Adrenal gland (tissue), 12 donors: ENCODE measurements around the gene TUBGCP2. TPM values are rescaled to one million over a fixed set of nuclear protein-coding genes. Genes with fewer than 3 reads are reported as not detected.

Experiments used
- DNase-seq, 7 donors: peaks; one replicate each; pipeline ENCODE4 v3.0.0-alpha.2; 2019 to 2020
- H3K27ac ChIP-seq, 5 donors: fragments of 200-600 bp; sonication (generic) in 4 of 5; 1 replicate in 3 of 5; 2 replicates in 2 of 5; pipeline versions ENCODE4 v1.5.1 to v1.8.0; 2016 to 2020; ENCODE audit warnings: mild to moderate bottlenecking in 1 of 5
- H3K27me3 ChIP-seq: fragments of 200-600 bp; 2 replicates; pipeline ENCODE4 v1.8.0; 2021
- H3K36me3 ChIP-seq, 2 donors: fragments of 200-600 bp; replicated peaks in 1 of 2; 1 replicate in 1 of 2; 2 replicates in 1 of 2; pipeline versions ENCODE4 v1.5.1 to v1.8.0; 2018 to 2022
- H3K4me1 ChIP-seq, 2 donors: fragments of 200-600 bp; replicated peaks in 1 of 2; 1 replicate in 1 of 2; 2 replicates in 1 of 2; pipeline versions ENCODE4 v1.5.1 to v1.8.0; 2018 to 2021
- H3K4me3 ChIP-seq, 4 donors: fragments of 200-600 bp; sonication (generic) in 3 of 4; one replicate each; pipeline ENCODE4 v1.5.1; 2016 to 2018
- H3K9me3 ChIP-seq, 3 donors: fragments of 200-600 bp; sonication (generic) in 1 of 3; replicated peaks in 1 of 3; 1 replicate in 2 of 3; 2 replicates in 1 of 3; pipeline versions ENCODE4 v1.5.1 to v1.8.0; 2016 to 2021
- POLR2A ChIP-seq, 2 donors: fragments of 450-650 bp; IDR thresholded peaks; one replicate each; pipeline ENCODE4 v1.6.1; 2017; ENCODE audit warnings: antibody characterized with exemption in 2 of 2, mild to moderate bottlenecking in 2 of 2, moderate library complexity in 1 of 2
- WGBS, 4 donors: extraction: QIAGEN DNeasy Blood & Tissue Kit in 2 of 4; methylation state at CpG; one replicate each; pipeline versions ENCODE4 v1.1.5 to v1.1.7; 2013 to 2017; 5-methylcytosine and 5-hydroxymethylcytosine counted together
- intact Hi-C, 2 donors: fragments of 100-400 bp; cut with DNase I; formaldehyde crosslinking; loops; one replicate each; pipeline versions ENCODE4 v1.14.1 to v1.15.0; 2022 to 2023
- polyA plus RNA-seq, 3 donors: library from polyadenylated mRNA; stranded (reverse); fragments of 200-250 nt in 2 of 3; fragments of 350-450 nt in 1 of 3; fragmentation: Illumina TruSeq in 1 of 3; extraction: RNeasy Lipid Tissue Mini Kit (QIAGEN cat#74804) in 1 of 3; gene quantifications; one replicate each; pipeline ENCODE4 v1.2.3, GENCODE V29; 2013 to 2014
- total RNA-seq, 9 donors: library from RNA; depleted of rRNA in 4 of 9; stranded (reverse); fragments of >200 nt in 4 of 9; fragments of 120-200 nt in 1 of 9; fragmentation: NEBNext Ultra II Directional in 1 of 9; extraction: Animal tissue kit (Norgen Biotek cat#: 25700) in 1 of 9; gene quantifications; one replicate each; pipeline versions ENCODE4 v1.1.0 to v1.2.4, GENCODE V29; 2013 to 2023
- TF ChIP-seq, protein P1 (sequence below), 6 experiments: fragments of 450-650 bp in 4 of 6; fragments of 200-600 bp in 2 of 6; sonication (generic) in 1 of 6; IDR thresholded peaks; 1 replicate in 5 of 6; 2 replicates in 1 of 6; pipeline versions ENCODE4 v1.5.1 to v1.8.0; 2016 to 2021; ENCODE audit warnings: antibody characterized with exemption in 6 of 6, mild to moderate bottlenecking in 2 of 6, moderate library complexity in 1 of 6
- donor health status: healthy with polysubstance abuse.
- donor health status: Bipolar disorder and iron deficiency.
- donor health status: DM: yes; HTN: yes; CAD: no.
- donor health status: DM: no; HTN: no; CAD: no.
- donor health status: DM: no; HTN: no; CAD: no.
- donor health status: DM: yes; HTN: yes; CAD: no.

Gene TUBGCP2
- total and polyA plus RNA-seq, 12 donors: 30.9 to 234 (median 62.0) TPM

DNA sequence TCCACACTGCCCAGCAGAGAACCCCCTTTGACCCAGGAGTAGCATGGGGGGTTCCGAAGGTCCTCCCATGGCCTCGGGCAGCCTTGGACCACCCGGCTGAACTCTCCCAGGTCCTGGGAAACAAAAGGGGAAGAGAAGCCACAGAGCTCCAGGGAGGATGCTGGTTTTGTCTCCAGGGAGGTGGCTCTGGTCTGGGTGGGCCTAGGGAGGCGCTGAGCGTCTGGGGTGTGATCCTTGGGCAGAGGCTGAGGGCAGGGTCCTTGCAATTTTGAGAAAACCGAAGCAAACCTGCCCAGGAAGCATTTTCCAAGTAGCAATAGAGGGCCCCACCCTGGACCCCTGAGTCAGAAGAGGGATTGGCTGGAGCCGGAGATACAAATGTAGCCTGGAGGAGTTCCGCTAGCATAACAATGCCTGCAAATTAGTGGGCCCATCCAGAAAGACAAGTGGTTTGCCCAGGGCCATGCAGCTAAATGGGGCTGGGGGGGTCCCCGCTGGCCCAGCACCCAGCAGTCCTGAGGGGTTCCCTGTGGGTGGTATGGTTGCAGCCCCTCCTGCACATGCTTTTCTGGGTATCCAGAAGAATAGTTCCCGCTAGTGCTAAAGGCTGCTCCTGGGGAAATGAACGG is 76.6 kb downstream of the TUBGCP2 start:
- Histone ChIP-seq H3K9me3 (no peaks in the 10 kb centered on the region), H3K27ac (no peak overlapping the region), H3K4me1 (peaks cover 0 to 8% of the 10 kb centered on the region in 2 donors), H3K27me3 (peaks cover 75% of the 10 kb centered on the region), H3K36me3 (no peaks in the 10 kb centered on the region), H3K4me3 (no peak overlapping the region)
- no peak for TF ChIP-seq POLR2A (IDR thresholded peaks at IDR 0.05)
- TF ChIP-seq, protein P1, sequence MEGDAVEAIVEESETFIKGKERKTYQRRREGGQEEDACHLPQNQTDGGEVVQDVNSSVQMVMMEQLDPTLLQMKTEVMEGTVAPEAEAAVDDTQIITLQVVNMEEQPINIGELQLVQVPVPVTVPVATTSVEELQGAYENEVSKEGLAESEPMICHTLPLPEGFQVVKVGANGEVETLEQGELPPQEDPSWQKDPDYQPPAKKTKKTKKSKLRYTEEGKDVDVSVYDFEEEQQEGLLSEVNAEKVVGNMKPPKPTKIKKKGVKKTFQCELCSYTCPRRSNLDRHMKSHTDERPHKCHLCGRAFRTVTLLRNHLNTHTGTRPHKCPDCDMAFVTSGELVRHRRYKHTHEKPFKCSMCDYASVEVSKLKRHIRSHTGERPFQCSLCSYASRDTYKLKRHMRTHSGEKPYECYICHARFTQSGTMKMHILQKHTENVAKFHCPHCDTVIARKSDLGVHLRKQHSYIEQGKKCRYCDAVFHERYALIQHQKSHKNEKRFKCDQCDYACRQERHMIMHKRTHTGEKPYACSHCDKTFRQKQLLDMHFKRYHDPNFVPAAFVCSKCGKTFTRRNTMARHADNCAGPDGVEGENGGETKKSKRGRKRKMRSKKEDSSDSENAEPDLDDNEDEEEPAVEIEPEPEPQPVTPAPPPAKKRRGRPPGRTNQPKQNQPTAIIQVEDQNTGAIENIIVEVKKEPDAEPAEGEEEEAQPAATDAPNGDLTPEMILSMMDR (IDR thresholded peaks at IDR 0.05): no peak
- DNase-seq: no peak
- WGBS, 4 donors: 54 to 70% (median 64%) methylated on average over 8 to 11 of the region's 11 CpGs
- intact Hi-C loops: loop anchor here in 1 of 2 donors (10.0 kb wide), 1 partner anchor 77 kb away; no protein-coding TSS in a partner anchor

DNA sequence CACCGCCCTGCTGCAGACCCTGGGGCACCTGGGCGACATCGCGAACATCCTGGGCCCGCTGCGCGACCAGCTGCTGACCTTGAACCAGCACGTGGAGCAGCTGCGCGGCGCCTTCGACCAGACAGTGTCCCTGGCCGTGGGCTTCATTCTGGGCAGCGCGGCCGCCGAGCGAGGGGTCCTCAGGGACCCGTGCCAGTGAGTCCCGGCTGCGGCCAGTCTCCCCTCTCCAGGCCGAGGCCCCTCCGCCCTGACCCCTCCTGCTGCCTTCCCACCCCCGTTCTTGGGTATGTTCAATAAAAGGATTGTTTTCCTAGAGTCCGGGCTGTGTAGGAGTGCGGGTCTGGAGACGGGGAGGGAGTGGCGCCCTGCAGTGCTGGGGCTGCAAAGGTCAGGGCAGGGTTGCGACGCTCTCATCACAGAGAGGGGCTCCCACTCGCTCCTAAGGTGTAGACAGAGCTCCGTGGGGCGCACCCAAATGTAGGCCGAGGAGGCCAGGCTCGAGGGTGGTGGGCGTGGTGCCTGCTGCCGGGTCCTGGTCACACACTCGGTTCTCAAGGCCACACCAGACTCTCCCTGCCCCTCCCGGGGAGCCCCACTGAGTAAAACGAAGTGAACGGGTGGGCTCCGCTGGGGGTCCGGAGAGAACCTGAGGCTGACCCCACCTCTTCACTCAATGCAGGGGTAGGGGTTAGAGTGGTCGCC is 77.3 kb downstream of the TUBGCP2 start:
- TF ChIP-seq, protein P1 (IDR thresholded peaks at IDR 0.05): no peak
- no peak for TF ChIP-seq POLR2A (IDR thresholded peaks at IDR 0.05)
- H3K4me1 ChIP-seq: peaks cover 0 to 2% of the 10 kb centered on the region in 2 donors
- H3K4me3 ChIP-seq: no peak overlapping the region
- H3K36me3 ChIP-seq: no peaks in the 10 kb centered on the region
- H3K9me3 ChIP-seq: no peaks in the 10 kb centered on the region
- DNase-seq: no peak
- H3K27ac ChIP-seq: no peak overlapping the region
- H3K27me3 ChIP-seq: peaks cover 72% of the 10 kb centered on the region
- 15 to 32% (median 22%) methylated on average over 5 to 44 of the region's 44 CpGs for WGBS, 4 donors
- intact Hi-C loops: loop anchor here in 1 of 2 donors (10.0 kb wide), 1 partner anchor 77 kb away; no protein-coding TSS in a partner anchor

DNA sequence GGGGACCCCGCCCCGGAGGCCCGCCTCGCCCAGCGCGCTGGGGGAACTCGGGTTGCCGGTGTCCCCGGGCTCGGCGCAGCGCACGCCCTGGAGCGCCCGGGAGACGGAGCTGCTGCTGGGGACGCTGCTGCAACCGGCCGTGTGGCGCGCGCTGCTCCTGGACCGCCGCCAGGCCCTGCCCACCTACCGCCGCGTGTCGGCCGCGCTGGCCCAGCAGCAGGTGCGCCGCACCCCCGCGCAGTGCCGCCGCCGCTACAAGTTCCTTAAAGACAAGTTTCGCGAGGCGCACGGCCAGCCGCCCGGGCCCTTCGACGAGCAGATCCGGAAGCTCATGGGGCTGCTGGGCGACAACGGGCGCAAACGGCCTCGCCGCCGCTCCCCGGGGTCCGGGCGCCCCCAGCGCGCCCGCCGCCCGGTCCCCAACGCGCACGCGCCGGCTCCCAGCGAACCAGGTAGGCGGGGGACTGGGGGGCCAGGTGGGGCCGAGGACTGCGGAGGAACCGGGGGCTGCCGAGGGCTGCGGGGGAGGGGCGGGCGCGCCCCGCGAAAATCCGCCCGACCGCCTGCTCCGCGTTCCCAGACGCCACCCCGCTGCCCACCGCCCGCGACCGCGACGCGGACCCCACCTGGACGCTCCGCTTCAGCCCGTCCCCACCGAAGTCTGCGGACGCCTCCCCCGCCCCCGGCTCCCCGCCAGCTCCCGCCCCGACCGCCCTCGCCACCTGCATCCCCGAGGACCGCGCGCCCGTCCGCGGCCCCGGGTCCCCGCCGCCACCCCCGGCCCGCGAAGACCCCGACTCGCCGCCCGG is 78.1 kb downstream of the TUBGCP2 start:
- no peaks in the 10 kb centered on the region for H3K4me1 ChIP-seq
- H3K9me3 ChIP-seq: no peaks in the 10 kb centered on the region
- 1 to 2% methylated on average over 87 to 116 of the region's 122 CpGs; no CpG with 5 or more reads in 2 of the 4 donors for WGBS, 4 donors
- no peak overlapping the region for H3K27ac ChIP-seq
- peaks cover 64% of the 10 kb centered on the region for H3K27me3 ChIP-seq
- intact Hi-C loops: loop anchor here in 1 of 2 donors (10.0 kb wide), 1 partner anchor 76 kb away; no protein-coding TSS in a partner anchor
- H3K36me3 ChIP-seq: no peaks in the 10 kb centered on the region
- DNase-seq: no peak
- no peak for TF ChIP-seq POLR2A (IDR thresholded peaks at IDR 0.05)
- TF ChIP-seq, protein P1 (IDR thresholded peaks at IDR 0.05): no peak
- peak overlapping the region in 1 of 4 donors; percentile 36 for H3K4me3 ChIP-seq

DNA sequence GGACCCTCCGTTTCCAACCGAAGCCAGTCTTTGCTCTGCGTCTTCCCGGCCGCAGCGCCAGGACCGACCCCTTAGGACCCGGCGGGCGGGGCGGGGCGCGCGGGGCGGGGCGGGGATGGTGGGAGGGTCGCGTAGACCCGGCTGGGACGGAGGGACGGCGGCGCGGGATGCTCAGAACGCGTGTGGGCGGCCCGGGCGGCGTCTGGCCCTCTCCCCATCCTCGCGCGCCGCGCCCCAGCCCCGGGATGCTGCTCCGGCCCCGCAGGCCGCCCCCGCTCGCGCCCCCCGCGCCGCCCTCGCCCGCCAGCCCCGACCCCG is 78.7 kb downstream of the TUBGCP2 start, which contains the start of gene UTF1:
TSS of gene UTF1 (plus strand) at position 174 of the 318 bp plus-strand sequence. CDS start at position 246, 72 bp downstream.
- Histone ChIP-seq H3K36me3 (no peaks in the 10 kb centered on the region), H3K9me3 (no peaks in the 10 kb centered on the region), H3K27me3 (peaks cover 59% of the 10 kb centered on the region), H3K4me1 (no peaks in the 10 kb centered on the region), H3K27ac (no peak within 1 kb of the TSS), H3K4me3 (peak within 1 kb of the TSS in 1 of 4 donors; percentile 36)
- no peak for DNase-seq
- WGBS, 4 donors: 2% methylated on average over 32 to 48 of the region's 49 CpGs; no CpG with 5 or more reads in 2 of the 4 donors
- intact Hi-C loops: loop anchor here in 1 of 2 donors (10.0 kb wide), 1 partner anchor 75 kb away; no protein-coding TSS in a partner anchor
- TF ChIP-seq, protein P1 (IDR thresholded peaks at IDR 0.05): no peak
- TF ChIP-seq POLR2A (IDR thresholded peaks at IDR 0.05): no peak
